ENCODE data around the gene ZNF366.

DNA sequence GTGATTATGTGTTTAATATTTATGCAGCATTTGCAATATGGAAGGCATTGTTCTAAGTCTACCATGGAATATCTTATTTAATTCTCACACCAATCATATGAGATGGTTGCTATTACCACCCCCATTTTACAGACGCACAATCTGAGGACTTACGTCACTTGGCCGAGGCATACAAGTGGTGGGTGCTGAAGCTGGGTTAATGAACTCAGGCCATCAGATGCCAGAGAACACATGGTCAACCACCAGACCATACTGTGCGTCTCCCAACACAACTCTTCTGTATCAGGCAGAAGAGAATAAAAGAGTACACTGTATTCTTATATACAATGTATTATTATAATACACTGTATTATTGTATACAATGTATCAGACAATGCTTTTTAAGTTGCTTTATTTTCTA is 59.5 kb downstream of the ZNF366 start:
- TF ChIP-seq CTCF (conservative IDR thresholded peaks at IDR 0.05; ENCODE audit: low read length) (no peak), EZH2phosphoT487 (IDR thresholded peaks at IDR 0.05; ENCODE audit: borderline replicate concordance, low read depth, low read length) (no peak)
